ENCODE results near the gene PRKCSH. TPM values are rescaled to one million over a fixed set of nuclear protein-coding genes. Genes with fewer than 3 reads are reported as not detected.

The PRKCSH gene, protein sequence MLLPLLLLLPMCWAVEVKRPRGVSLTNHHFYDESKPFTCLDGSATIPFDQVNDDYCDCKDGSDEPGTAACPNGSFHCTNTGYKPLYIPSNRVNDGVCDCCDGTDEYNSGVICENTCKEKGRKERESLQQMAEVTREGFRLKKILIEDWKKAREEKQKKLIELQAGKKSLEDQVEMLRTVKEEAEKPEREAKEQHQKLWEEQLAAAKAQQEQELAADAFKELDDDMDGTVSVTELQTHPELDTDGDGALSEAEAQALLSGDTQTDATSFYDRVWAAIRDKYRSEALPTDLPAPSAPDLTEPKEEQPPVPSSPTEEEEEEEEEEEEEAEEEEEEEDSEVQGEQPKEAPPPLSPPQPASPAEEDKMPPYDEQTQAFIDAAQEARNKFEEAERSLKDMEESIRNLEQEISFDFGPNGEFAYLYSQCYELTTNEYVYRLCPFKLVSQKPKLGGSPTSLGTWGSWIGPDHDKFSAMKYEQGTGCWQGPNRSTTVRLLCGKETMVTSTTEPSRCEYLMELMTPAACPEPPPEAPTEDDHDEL
- 85.5 and 93.1 TPM in 2 replicates for total RNA-seq

DNA sequence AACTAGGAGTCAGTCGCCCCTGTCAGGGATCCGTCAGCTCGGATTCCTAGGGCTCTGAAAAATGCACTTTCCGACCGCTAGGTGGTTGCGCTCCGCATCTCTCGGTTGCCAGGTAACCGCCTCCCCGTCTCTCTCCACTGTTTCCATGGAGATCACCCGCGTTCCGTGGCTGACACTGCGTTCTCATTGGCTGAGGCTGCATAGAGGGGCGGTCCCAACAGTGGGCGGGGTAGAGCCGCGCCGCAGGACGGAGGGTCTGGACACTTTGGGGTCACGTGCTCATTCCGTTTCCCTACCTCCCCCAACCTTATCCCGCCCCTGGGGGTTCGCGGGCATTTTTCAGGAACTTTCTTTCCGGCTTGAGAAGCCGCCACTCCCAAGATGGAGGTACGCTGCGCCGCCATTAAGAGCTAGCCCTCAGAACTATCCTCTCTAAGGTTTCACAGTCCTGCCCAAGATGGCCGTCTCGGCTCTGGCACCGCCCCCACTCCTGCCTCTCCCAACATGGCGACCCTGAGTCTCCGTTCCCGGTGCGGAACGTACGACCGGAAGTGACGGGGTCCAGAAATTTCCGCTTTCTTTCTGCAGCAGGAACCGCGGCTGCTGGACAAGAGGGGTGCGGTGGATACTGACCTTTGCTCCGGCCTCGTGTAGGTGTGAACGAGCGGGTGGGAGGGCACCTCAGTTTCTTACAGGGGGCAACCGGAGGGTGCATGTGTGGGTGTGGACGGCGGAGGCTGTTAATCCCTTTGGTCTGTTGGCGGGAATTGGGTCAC is at the start of gene PRKCSH, which contains the start of gene ODAD3:
PRKCSH (plus strand) TSS at position 579 of the 776 bp plus-strand sequence. CDS start 483 bp downstream, outside the sequence.
ODAD3 (minus strand) TSS at position 65 of the 776 bp plus-strand sequence. CDS start 105 bp downstream, outside the sequence.
- H3K4me3 ChIP-seq (ENCODE audit: low read depth, low read length) = peak within 1 kb of the TSS; percentile 98
- DNase-seq (ENCODE audit: low read depth) = peak; percentile 100
- peak; percentile 81 for TF ChIP-seq CTCF (IDR thresholded peaks at IDR 0.05; ENCODE audit: insufficient read depth, low read depth, low read length)

- no peak for TF ChIP-seq CTCF (IDR thresholded peaks at IDR 0.05; ENCODE audit: insufficient read depth, low read depth, low read length)
- H3K4me3 ChIP-seq (ENCODE audit: low read depth, low read length) = no peak overlapping the region
- DNase-seq (ENCODE audit: low read depth) = no peak
Observed at GRCh38 chr19:11387162-11388034, 48.0 kb upstream of the PRKCSH start.

DNA sequence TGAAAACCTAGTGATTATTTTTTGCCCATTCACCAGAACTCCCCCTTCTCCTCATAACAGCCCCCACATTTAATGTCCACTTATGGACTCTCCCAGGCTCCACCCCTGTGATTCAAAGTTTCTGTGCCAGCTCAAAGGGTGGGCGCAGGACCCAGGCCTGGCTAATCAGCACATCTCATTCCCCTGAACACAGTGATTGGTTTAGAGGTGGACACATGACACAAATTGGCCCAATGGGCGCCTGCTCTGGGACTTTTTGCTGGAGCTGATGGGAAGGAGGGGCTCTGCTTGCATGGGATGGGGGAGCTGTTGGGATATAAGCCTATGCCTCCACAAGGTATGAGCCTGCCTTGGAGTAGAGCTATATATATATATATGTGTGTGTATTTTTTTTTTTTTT is 45.1 kb upstream of the PRKCSH start:
- H3K4me3 ChIP-seq (ENCODE audit: low read depth, low read length) = no peak overlapping the region
- no peak for TF ChIP-seq CTCF (IDR thresholded peaks at IDR 0.05; ENCODE audit: insufficient read depth, low read depth, low read length)
- DNase-seq (ENCODE audit: low read depth) = no peak

GRCh38 chr19:11390933-11391680 is 44.3 kb upstream of the PRKCSH start:
- TF ChIP-seq CTCF (IDR thresholded peaks at IDR 0.05; ENCODE audit: insufficient read depth, low read depth, low read length) = no peak
- no peak for DNase-seq (ENCODE audit: low read depth)

DNA sequence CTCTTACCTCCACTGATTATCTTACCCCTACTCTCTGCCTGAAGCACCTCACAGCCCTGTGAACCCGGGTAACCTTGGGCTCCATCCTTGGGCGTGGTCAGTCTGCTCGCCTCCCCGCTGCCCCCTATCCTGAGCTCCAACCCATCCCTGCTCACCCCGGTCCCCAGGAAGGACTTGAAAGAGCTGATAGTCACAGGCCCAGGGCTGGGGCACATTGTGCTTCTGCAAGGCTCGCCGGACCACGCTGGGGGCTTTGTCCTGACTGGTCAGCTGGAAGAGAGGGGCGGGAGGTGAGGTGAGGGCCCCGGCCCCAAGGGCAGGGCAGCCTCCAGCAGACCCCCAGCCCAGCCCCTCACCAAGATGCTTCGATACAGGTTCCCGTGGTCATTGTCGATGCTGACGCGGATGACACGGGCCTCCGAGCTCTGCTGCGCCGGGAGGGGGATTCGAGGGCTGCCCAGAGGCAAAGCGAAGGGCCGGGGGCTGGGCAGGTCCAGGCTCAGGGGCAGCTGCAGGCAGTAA is 38.3 kb upstream of the PRKCSH start:
- no peak overlapping the region for H3K4me3 ChIP-seq (ENCODE audit: low read depth, low read length)
- no peak for TF ChIP-seq CTCF (IDR thresholded peaks at IDR 0.05; ENCODE audit: insufficient read depth, low read depth, low read length)
- no peak for DNase-seq (ENCODE audit: low read depth)

More at GRCh38 chr19:11390933-11391680, 44.3 kb upstream of the PRKCSH start:
- H3K4me3 ChIP-seq (ENCODE audit: low read depth, low read length) = no peak overlapping the region
